Prostate gland (tissue), 2 donors: ENCODE measurements around the gene PLEKHM3. TPM values are rescaled to one million over a fixed set of nuclear protein-coding genes. Genes with fewer than 3 reads are reported as not detected.
A peak's percentile ranks its signal among the peaks of the same experiment; 100 is the strongest.

Source experiments
- DNase-seq: peaks from one replicate; pipeline ENCODE4 v3.0.0-alpha.2; 2019; ENCODE audit warnings: low spot score
- H3K27ac ChIP-seq, 2 donors: fragments of 200-600 bp; sonication (generic); 2 replicates each; pipeline ENCODE4 v1.5.1; 2017 to 2019
- H3K27me3 ChIP-seq: fragments of 200-600 bp; sonication (generic); replicated peaks from 2 replicates; pipeline ENCODE4 v1.5.1; 2019; ENCODE audit not compliant: insufficient read depth
- H3K36me3 ChIP-seq, 2 donors: fragments of 200-600 bp; sonication (generic); 1 replicate in 1 of 2; 2 replicates in 1 of 2; pipeline versions ENCODE4 v1.5.1 to v1.8.1; 2017 to 2019
- H3K4me1 ChIP-seq: fragments of 200-600 bp; sonication (generic); replicated peaks from 2 replicates; pipeline ENCODE4 v1.5.1; 2019
- H3K4me3 ChIP-seq, 2 donors: fragments of 200-600 bp; sonication (generic); 2 replicates each; pipeline ENCODE4 v1.5.1; 2017 to 2019
- H3K9me3 ChIP-seq: fragments of 200-600 bp; sonication (generic); 2 replicates; pipeline ENCODE4 v1.5.1; 2017
- POLR2A ChIP-seq: fragments of 450-650 bp; IDR thresholded peaks from one replicate; pipeline ENCODE4 v1.6.1; 2016; ENCODE audit warnings: antibody characterized with exemption, mild to moderate bottlenecking
- POLR2AphosphoS5 ChIP-seq: sonication (generic); formaldehyde crosslinking; IDR thresholded peaks from one replicate; pipeline ENCODE4 v1.6.1; 2017; ENCODE audit warnings: antibody characterized with exemption
- WGBS: methylation state at CpG from one replicate; pipeline ENCODE4 v1.1.5; 2018; 5-methylcytosine and 5-hydroxymethylcytosine counted together
- intact Hi-C: fragments of 100-400 bp; cut with DNase I; formaldehyde crosslinking; loops from one replicate; pipeline ENCODE4 v1.14.2; 2022
- total RNA-seq, 2 donors: library from RNA; depleted of rRNA; stranded (reverse); fragments of >200 nt; gene quantifications; one replicate each; pipeline ENCODE4 v1.1.0, GENCODE V29; 2016
- TF ChIP-seq, protein P1 (sequence below), 4 experiments: fragments of 200-600 bp in 2 of 4; fragments of 450-650 bp in 2 of 4; sonication (generic) in 2 of 4; IDR thresholded peaks; 1 replicate in 3 of 4; 2 replicates in 1 of 4; pipeline ENCODE4 v1.5.1; 2016 to 2019; ENCODE audit warnings: antibody characterized with exemption in 4 of 4, mild to moderate bottlenecking in 2 of 4, moderate library complexity in 2 of 4

The PLEKHM3 gene
- total RNA-seq, 2 donors from 2014 or later = 17.0 to 28.6 TPM

DNA sequence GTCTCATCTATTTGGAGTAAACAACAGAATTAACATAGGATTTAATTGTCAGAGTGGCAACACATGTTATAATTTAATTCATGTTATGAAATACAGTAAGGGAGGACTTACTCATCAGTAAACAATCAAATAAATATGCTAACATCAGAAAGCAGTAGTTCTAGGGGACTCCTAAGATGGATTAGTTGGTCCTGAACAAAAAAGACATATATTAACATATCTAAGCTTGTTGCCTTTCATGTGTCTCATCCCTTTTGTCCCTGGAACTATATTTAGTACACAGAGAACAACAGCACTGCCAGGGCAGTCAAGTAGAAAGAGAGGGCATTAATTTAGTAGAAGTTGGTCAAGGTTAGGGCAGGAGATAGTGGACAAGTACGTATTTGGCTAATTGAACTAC lies 137.8 kb downstream of the PLEKHM3 start:
- peaks cover 3% of the 10 kb centered on the region for H3K4me1 ChIP-seq
- no peak overlapping the region for H3K4me3 ChIP-seq
- no peak for TF ChIP-seq POLR2AphosphoS5
- TF ChIP-seq POLR2A = no peak
- TF ChIP-seq, protein P1, sequence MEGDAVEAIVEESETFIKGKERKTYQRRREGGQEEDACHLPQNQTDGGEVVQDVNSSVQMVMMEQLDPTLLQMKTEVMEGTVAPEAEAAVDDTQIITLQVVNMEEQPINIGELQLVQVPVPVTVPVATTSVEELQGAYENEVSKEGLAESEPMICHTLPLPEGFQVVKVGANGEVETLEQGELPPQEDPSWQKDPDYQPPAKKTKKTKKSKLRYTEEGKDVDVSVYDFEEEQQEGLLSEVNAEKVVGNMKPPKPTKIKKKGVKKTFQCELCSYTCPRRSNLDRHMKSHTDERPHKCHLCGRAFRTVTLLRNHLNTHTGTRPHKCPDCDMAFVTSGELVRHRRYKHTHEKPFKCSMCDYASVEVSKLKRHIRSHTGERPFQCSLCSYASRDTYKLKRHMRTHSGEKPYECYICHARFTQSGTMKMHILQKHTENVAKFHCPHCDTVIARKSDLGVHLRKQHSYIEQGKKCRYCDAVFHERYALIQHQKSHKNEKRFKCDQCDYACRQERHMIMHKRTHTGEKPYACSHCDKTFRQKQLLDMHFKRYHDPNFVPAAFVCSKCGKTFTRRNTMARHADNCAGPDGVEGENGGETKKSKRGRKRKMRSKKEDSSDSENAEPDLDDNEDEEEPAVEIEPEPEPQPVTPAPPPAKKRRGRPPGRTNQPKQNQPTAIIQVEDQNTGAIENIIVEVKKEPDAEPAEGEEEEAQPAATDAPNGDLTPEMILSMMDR (IDR thresholded peaks at IDR 0.05) = no peak
- H3K27ac ChIP-seq = no peak overlapping the region
- no peaks in the 10 kb centered on the region for H3K27me3 ChIP-seq
- WGBS = 86% methylated on average over 1 of the region's 1 CpG
- no peaks in the 10 kb centered on the region for H3K9me3 ChIP-seq
- intact Hi-C loops = no loop called here
- no peak for DNase-seq
- H3K36me3 ChIP-seq = no peaks in the 10 kb centered on the region

DNA sequence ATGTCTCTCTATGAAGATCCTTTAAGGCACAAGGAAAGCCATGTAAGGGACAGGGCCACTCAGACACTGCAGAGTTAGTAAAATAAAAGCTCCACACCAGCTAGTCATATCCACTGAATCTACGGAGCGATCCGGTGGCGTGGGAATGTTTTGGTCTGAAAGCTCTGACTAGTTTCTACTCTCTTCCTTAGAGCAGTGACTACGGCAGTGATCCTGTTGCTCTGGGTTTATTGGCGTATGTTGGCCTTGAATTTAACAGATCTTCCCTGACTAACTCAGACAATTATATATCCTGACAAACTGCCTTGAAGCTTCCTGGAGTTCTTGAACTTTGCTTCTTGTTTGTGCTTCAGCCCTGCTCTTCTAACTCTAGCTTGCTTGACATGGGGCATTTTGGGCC lies 140.3 kb downstream of the PLEKHM3 start:
- Histone ChIP-seq H3K27me3 (no peaks in the 10 kb centered on the region), H3K4me3 (no peak overlapping the region), H3K9me3 (no peaks in the 10 kb centered on the region), H3K4me1 (no peaks in the 10 kb centered on the region), H3K27ac (peak overlapping the region; percentile 26 to 41), H3K36me3 (no peaks in the 10 kb centered on the region)
- TF ChIP-seq POLR2A (no peak), POLR2AphosphoS5 (no peak)
- TF ChIP-seq, protein P1 (IDR thresholded peaks at IDR 0.05) = no peak
- DNase-seq = no peak
- intact Hi-C loops = no loop called here
- 89% methylated on average over 6 of the region's 6 CpGs for WGBS

DNA sequence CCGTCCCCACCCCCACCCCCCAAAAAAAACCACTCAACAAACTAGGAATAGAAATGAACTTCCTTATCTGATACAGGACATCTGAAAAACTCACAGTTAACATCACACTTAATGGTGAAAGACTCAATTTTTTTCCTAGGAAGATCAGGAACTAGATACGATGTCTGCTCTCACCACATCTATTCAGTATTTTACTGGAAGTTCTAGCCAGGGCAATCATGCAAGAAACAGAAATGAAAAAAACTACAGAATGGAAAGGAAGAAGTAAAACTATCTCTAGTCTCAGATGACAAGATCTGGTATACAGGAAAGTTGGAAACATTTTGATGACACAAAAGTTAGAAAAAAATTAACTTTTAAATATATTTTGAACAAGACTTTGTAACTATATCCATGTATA lies 141.2 kb downstream of the PLEKHM3 start:
- intact Hi-C loops = no loop called here
- H3K27me3 ChIP-seq = no peaks in the 10 kb centered on the region
- no peak overlapping the region for H3K27ac ChIP-seq
- no peak for DNase-seq
- no peaks in the 10 kb centered on the region for H3K36me3 ChIP-seq
- no peaks in the 10 kb centered on the region for H3K9me3 ChIP-seq
- no peak overlapping the region for H3K4me3 ChIP-seq
- TF ChIP-seq, protein P1 (IDR thresholded peaks at IDR 0.05) = no peak
- no peak for TF ChIP-seq POLR2AphosphoS5
- TF ChIP-seq POLR2A = no peak
- H3K4me1 ChIP-seq = no peaks in the 10 kb centered on the region
- WGBS = 75% methylated on average over 2 of the region's 2 CpGs

DNA sequence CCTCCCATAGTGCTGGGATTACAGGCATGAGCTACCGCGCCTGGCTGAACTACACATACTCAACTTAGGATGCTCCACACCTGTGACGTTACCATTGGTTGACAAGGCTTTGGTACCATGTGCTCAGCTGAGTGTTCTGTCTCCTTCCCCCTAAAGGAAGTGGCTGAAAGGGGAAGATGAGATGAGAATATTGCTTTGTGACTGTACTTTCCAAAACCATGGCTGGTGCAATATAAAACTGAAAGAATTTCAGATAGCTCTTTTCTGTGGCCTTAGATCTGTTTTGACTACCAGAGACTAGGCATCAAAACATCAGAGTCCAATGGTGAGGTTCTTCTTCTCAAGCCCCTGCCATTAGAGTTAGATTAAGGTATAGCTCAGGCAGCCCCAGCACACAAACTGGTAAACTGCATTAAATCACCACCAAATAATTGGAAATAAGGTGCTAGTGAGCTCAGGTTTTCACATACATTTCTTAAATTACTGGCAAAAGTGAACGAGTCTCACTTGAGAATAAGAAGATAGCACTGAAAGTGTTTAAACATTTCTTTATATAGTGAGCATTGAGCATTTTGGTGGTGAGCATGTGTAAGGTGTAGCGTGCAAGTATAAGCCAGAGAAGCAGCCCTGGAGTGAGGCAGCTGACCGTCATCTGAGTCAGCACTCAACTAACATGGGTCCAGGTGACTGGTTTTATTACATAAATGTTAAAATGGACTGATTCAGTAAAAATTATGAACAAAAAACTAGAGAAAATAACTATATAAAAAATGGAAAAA lies 142.1 kb downstream of the PLEKHM3 start:
- no peak overlapping the region for H3K27ac ChIP-seq
- no peak overlapping the region for H3K4me3 ChIP-seq
- no peaks in the 10 kb centered on the region for H3K36me3 ChIP-seq
- H3K4me1 ChIP-seq = no peaks in the 10 kb centered on the region
- no peaks in the 10 kb centered on the region for H3K9me3 ChIP-seq
- TF ChIP-seq POLR2A (no peak), POLR2AphosphoS5 (no peak)
- TF ChIP-seq, protein P1 (IDR thresholded peaks at IDR 0.05) = no peak
- 95% methylated on average over 6 of the region's 6 CpGs for WGBS
- no peaks in the 10 kb centered on the region for H3K27me3 ChIP-seq
- intact Hi-C loops = no loop called here
- DNase-seq = no peak

DNA sequence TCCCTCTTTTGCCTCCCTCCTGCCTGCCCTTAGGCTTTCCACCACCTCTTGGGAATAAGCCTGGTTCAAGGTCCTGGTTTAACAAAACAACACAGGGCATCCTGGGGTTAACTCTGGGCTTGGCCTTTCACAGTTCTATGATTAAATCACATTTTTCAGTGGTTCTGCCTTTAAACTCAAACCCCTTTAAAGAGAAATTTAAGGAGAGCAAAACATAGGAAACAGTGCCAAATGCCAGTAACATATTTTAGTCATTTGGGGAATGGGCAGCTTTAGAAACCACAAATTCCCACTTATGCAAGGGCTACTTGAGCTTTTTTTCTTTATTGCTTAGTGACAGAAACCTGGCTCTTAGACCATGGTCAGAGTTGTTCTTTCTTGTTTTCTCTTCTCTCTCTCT lies 143.4 kb downstream of the PLEKHM3 start:
- Histone ChIP-seq H3K4me1 (no peaks in the 10 kb centered on the region), H3K36me3 (no peaks in the 10 kb centered on the region), H3K27ac (no peak overlapping the region), H3K27me3 (no peaks in the 10 kb centered on the region), H3K4me3 (no peak overlapping the region), H3K9me3 (no peaks in the 10 kb centered on the region)
- intact Hi-C loops = no loop called here
- TF ChIP-seq, protein P1 (IDR thresholded peaks at IDR 0.05) = no peak
- TF ChIP-seq POLR2AphosphoS5 (peak; percentile 12), POLR2A (no peak)
- no peak for DNase-seq
